AG04449 (cell line): Measurements from ENCODE around the gene HES7.

Experiments used
- CTCF ChIA-PET: fragments of 350-600 bp; formaldehyde crosslinking; extraction: SDS; loops from one replicate; lab custom pipeline; 2021; ENCODE audit warnings: antibody characterized with exemption; lab: Yijun Ruan, JAX
- POLR2A ChIA-PET: fragments of 400-600, 350-600 bp; formaldehyde crosslinking; extraction: SDS; loops from one replicate; lab custom pipeline; 2020; ENCODE audit warnings: antibody characterized with exemption, inconsistent platforms; lab: Yijun Ruan, JAX
- DNase-seq: peaks from one replicate; pipeline ENCODE4 v3.0.0-alpha.2; 2010; ENCODE audit warnings: low read depth, low spot score
- H3K4me3 ChIP-seq: 2 replicates; pipeline ENCODE4 v1.5.1; 2011; ENCODE audit warnings: low read depth, mild to moderate bottlenecking, control low read depth, low read length
- CTCF ChIP-seq: IDR thresholded peaks from one replicate; pipeline ENCODE4 v1.5.1; 2011; ENCODE audit warnings: mild to moderate bottlenecking, moderate library complexity, low read length, control low read depth, inconsistent platforms; ENCODE audit not compliant: insufficient read depth; ENCODE audit errors: missing control alignments

Gene HES7

GRCh38 chr17:8122924-8123694, 797 bp downstream of the HES7 start:
- DNase-seq: no peak
- POLR2A ChIA-PET: no interaction called here
- CTCF ChIA-PET: interaction anchor here (1.0 to 3.9 kb wide), 11 partner anchors 10 to 253 kb away, joined by 3 to 41 read pairs (median 5); partner anchors contain the start of gene VAMP2
- peak overlapping the region; percentile 77 for H3K4me3 ChIP-seq
- no peak for TF ChIP-seq CTCF

GRCh38 chr17:8122422-8122923, 1.4 kb downstream of the HES7 start:
- peak overlapping the region; percentile 77 for H3K4me3 ChIP-seq
- ChIA-PET POLR2A (interaction anchor here (1.1 kb wide), 1 partner anchor 51 kb away, joined by 6 read pairs; no protein-coding TSS in a partner anchor), CTCF (interaction anchor here (0.7 to 3.9 kb wide), 15 partner anchors 9 to 254 kb away, joined by 3 to 41 read pairs (median 3); partner anchors contain the start of gene VAMP2)

GRCh38 chr17:8121681-8122421, 2.1 kb downstream of the HES7 start:
- POLR2A ChIA-PET: interaction anchor here (1.1 kb wide), 1 partner anchor 51 kb away, joined by 6 read pairs; no protein-coding TSS in a partner anchor
- TF ChIP-seq CTCF: peak; percentile 79
- H3K4me3 ChIP-seq: peak overlapping the region; percentile 77
- no peak for DNase-seq
- CTCF ChIA-PET: interaction anchor here (0.7 to 3.9 kb wide), 13 partner anchors 10 to 181 kb away, joined by 3 to 41 read pairs (median 4); partner anchors contain the start of gene VAMP2

More at GRCh38 chr17:8122422-8122923, 1.4 kb downstream of the HES7 start:
- TF ChIP-seq CTCF: no peak
- DNase-seq: no peak

GRCh38 chr17:8121407-8121680, 2.6 kb downstream of the HES7 start:
- H3K4me3 ChIP-seq: peak overlapping the region; percentile 77
- no peak for DNase-seq
- TF ChIP-seq CTCF: no peak
- POLR2A ChIA-PET: interaction anchor here (1.1 kb wide), 1 partner anchor 52 kb away, joined by 6 read pairs; no protein-coding TSS in a partner anchor
- CTCF ChIA-PET: interaction anchor here (1.4 to 3.9 kb wide), 2 partner anchors 16 to 181 kb away, joined by 4 to 33 read pairs; no protein-coding TSS in a partner anchor

- H3K4me3 ChIP-seq: peak overlapping the region; percentile 77
- CTCF ChIA-PET: interaction anchor here (0.9 to 7.5 kb wide), 18 partner anchors 11 to 180 kb away, joined by 3 to 168 read pairs (median 16); partner anchors contain the start of genes ALOX12B, PFAS and VAMP2
- POLR2A ChIA-PET: interaction anchor here (0.7 to 2.3 kb wide), 7 partner anchors 31 to 279 kb away, joined by 3 to 12 read pairs (median 6); partner anchors contain the start of genes BORCS6 and PER1
- no peak for DNase-seq
- TF ChIP-seq CTCF: peak; percentile 29
Measured at GRCh38 chr17:8120520-8121406, 3.1 kb downstream of the HES7 start.
